HepG2 (cell line): Measurements from ENCODE around the gene UNC13D. TPM values are rescaled to one million over a fixed set of nuclear protein-coding genes. Genes with fewer than 3 reads are reported as not detected.

Experiments
- CTCF ChIP-seq: sonication (generic); formaldehyde crosslinking; IDR thresholded peaks from 2 replicates; pipeline ENCODE4 v1.5.0; 2020; ENCODE audit warnings: mild to moderate bottlenecking, missing genetic modification reagents, moderate library complexity
- FOXC1 ChIP-seq: sonication (generic); formaldehyde crosslinking; IDR thresholded peaks from 2 replicates; pipeline ENCODE4 v1.8.0; 2022; ENCODE audit warnings: mild to moderate bottlenecking, missing genetic modification reagents, borderline replicate concordance
- JUND ChIP-seq: sonication (generic); formaldehyde crosslinking; IDR thresholded peaks from 2 replicates; pipeline ENCODE4 v1.8.0; 2022; ENCODE audit warnings: mild to moderate bottlenecking, missing genetic modification reagents
- KDM4B ChIP-seq: sonication (generic); formaldehyde crosslinking; IDR thresholded peaks from 2 replicates; pipeline ENCODE4 v1.4.0; 2020; ENCODE audit warnings: missing genetic modification reagents
- MLXIP ChIP-seq: sonication (generic); formaldehyde crosslinking; IDR thresholded peaks from 2 replicates; pipeline ENCODE4 v1.9.0; 2021; ENCODE audit warnings: missing genetic modification reagents, borderline replicate concordance
- ZC3H13 ChIP-seq: sonication (generic); formaldehyde crosslinking; IDR thresholded peaks from 2 replicates; pipeline ENCODE4 v1.8.1; 2023; ENCODE audit warnings: mild to moderate bottlenecking, missing genetic modification reagents, moderate library complexity
- ZNF556 ChIP-seq: sonication (generic); formaldehyde crosslinking; IDR thresholded peaks from 2 replicates; pipeline ENCODE4 v1.4.0; 2020; ENCODE audit warnings: mild to moderate bottlenecking, missing genetic modification reagents, borderline replicate concordance
- ZNF580 ChIP-seq: IDR thresholded peaks from 2 replicates; pipeline ENCODE4 v1.6.1; 2016; ENCODE audit warnings: low read depth, borderline replicate concordance
- ZNF710 ChIP-seq: sonication (generic); formaldehyde crosslinking; IDR thresholded peaks from 2 replicates; pipeline ENCODE4 v1.5.0; 2020; ENCODE audit warnings: mild to moderate bottlenecking, missing genetic modification reagents, borderline replicate concordance
- ZNF800 ChIP-seq: sonication (generic); formaldehyde crosslinking; IDR thresholded peaks from 2 replicates; pipeline ENCODE4 v1.4.0; 2020; ENCODE audit warnings: missing genetic modification reagents
- ZSCAN21 ChIP-seq: sonication (generic); formaldehyde crosslinking; IDR thresholded peaks from 2 replicates; pipeline ENCODE4 v1.8.0; 2022; ENCODE audit warnings: mild to moderate bottlenecking, missing genetic modification reagents, moderate library complexity, borderline replicate concordance
- polyA plus RNA-seq, 8 experiments: library from polyadenylated mRNA; depleted of rRNA in 3 of 8; stranded (reverse) in 7 of 8; unstranded in 1 of 8; fragments of >200 nt; fragmentation: Illumina TruSeq in 4 of 8; extraction: Trizol in 4 of 8; gene quantifications; 2 replicates each; pipeline versions ENCODE4 v1.2.1 to v1.2.3, GENCODE V29; 2011 to 2016; ENCODE audit warnings: low read depth in 4 of 8, missing spikeins in 1 of 8, mixed read lengths in 1 of 8; ENCODE audit not compliant: insufficient read depth in 1 of 8
- total RNA-seq, 5 experiments: library from RNA; depleted of rRNA; stranded (reverse); fragments of >200 nt; fragmentation: Illumina TruSeq; extraction: Trizol; gene quantifications; 2 replicates each; pipeline ENCODE4 v1.2.3, GENCODE V29; 2016; ENCODE audit warnings: low read depth in 1 of 5

The UNC13D gene
- total and polyA plus RNA-seq, 2 of the 13 experiments (the other 11 are each of a cell fraction or from before 2014, with no cell fraction given), result 29.7 to 42.7 TPM

- TF ChIP-seq ZNF800 (CRISPR knock-in tag), result peak; percentile 93
- TF ChIP-seq MLXIP (CRISPR knock-in tag), result 0 out of 2 replicates have a peak, but pooled peaks have one; percentile 32
- no peak for TF ChIP-seq CTCF (CRISPR knock-in tag)
- TF ChIP-seq FOXC1 (CRISPR knock-in tag), result peak; percentile 22; the same call in 1 of the 2 replicates
- peak; percentile 79; the same call in 1 of the 2 replicates for TF ChIP-seq ZNF710 (CRISPR knock-in tag)
- no peak for TF ChIP-seq JUND (CRISPR knock-in tag)
- TF ChIP-seq ZNF580, result no peak
- TF ChIP-seq ZNF556 (CRISPR knock-in tag), result 0 out of 2 replicates have a peak, but pooled peaks have one; percentile 1
- TF ChIP-seq ZSCAN21 (CRISPR knock-in tag), result 0 out of 2 replicates have a peak, but pooled peaks have one; percentile 23
- TF ChIP-seq ZC3H13, result no peak
- 0 out of 2 replicates have a peak, but pooled peaks have one; percentile 30 for TF ChIP-seq KDM4B (CRISPR knock-in tag)
These were observed 60.3 kb downstream of the UNC13D start (continued) for GRCh38 chr17:75783803-75784472.
